Hematopoietic multipotent progenitor cell treated with erythropoietin and hydrocortisone succinate and interleukin-3 and kit ligand, for 4 days (in vitro differentiated cells): Measurements from ENCODE around the gene USP46.

Experiments used
- DNase-seq: peaks from one replicate; pipeline ENCODE4 v3.0.0-alpha.2; 2015

Gene USP46

DNA sequence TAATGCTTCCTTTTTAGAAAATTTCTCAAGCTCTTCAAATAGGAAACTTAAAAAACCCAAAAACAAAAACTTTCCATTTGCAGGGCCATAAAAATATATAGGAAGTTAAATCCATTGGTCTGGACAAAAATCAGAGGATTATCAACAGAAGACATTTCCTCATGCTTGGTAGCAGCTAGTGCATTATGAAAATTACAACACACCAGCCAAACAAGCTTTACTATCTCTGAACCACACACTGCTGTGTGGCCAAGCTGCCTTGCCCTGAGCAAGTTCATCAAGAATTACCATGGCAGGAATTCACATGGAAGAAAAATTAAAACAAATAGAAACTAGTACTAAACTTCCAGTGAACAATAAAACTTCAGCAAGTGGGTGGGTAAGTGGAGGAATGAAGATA is 3.6 kb downstream of the USP46 start:
- DNase-seq, result peak; percentile 74

DNA sequence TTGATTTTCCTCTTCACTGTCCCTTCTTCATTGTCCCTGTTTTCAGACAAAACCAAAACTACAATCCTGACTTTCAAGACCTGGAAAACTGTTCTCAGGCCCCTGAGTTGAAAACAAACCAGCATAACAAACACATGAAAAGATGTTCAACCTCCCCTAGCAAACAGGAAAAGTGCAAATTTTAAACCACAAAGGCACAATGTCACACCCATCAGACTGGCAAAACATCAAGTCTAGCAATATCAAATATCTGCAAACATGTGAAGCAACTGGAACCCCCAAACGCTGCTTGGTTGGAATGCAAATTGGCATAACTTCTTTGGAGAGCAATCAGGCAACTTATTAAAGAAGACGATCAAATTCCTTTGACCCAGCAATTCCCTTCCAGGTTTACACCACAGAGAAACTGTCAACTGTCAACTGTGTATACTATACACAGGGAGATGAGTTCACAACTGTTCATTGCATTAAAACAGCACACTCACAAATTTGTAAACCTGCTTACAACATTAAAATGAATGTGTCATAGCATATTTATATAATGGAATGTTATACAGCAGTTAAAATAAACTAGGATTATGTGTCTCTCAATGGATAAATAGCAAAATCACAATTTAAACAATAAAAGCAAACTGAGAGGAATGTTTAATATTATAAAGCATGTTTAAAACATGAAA is 7.0 kb downstream of the USP46 start:
- DNase-seq, result no peak

DNA sequence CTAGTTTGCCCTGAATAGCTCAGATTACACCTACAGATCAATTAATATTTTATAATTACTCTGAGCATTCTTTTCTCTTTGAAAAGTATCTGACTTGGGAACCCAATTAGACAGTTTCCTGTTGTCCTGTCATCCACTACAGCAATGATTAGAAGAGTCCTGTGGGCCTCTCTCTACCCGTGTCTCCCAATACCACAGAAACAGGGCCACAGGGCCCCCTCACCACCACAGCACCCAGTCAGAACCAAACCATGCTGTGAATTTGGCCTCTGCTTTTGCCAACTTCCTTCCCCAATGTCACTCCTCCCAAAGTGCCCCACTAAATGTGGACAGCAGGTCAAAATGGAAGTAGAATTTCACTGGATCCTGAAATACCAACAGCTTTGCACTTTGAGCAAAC is 10.3 kb downstream of the USP46 start:
- DNase-seq, result no peak

DNA sequence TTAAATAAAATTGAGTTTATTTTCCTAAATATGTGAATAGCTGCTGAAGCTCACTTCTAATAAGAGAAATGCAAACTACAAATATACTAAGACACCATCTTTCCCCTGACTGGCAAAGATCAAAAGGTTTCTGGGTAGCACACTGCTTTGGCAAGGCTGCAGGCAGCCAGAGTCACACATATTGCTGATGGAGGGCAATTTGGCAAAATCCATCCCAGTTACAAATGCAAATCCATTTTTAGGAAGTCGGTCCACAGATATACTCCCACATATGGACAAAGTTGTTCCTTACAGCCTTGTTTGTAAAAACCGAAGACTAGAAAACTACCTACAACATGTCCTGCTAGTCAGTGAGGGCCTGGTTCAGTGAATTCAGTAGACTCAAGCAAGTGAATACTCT is 12.4 kb downstream of the USP46 start:
- DNase-seq, result no peak

DNA sequence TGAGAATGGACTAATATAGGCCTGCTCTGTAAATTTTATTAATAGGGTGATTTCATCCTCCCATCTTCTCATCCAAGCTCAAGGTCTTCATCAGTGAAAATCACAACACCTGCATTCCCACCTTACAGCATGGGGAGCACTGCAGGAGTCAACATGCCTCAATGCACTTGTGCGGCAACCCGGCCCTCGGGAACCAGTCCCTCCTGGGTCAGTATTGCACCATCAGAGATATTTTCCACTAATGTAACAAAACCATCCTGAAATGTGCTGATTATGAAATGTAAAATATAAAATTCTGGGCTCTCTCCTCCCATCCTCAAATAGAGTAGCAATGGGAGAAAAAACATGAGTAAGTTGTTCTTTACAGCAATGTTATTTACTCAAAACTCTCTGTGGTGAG is 13.0 kb downstream of the USP46 start:
- DNase-seq, result no peak

DNA sequence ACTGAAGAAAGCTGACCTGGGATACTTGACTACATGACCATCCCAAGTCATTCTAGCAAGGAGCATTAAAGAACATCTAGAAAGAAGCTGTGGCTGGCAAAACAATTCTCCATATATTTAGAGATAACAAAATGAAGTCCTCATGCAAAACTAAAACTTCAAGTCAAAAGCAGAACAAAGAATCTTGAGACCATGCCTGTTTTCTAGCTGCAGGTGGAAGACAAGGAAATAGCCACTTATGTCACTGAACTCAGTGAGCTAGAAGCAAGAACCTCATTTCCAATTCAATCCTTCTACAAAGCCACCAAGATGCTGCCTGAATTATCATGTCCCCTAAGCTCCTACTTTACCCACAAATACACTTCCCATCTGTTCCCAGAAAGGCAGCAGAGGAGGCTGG is 13.8 kb downstream of the USP46 start:
- DNase-seq, result no peak

DNA sequence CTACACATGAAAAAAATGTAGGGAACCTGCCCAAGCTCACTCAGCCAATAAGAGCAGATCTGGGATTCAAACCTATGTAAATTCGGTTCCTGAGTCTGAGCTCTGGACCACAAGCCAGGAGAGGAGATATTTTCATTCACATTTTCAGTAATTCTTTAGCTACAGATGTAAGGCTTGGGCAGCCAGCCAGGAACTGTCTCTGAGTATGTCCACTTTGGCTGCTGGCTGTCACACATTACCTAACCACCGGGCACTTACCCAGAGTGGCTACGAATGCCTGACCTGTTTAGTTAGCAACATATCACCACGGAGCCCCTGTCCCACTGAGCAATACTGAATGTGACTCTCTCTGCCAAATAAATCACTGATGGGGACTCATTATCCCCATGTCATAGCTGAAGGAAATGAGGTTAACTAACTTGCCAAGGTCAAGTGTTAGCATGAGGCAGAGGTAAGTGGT is 15.3 kb downstream of the USP46 start:
- no peak for DNase-seq

DNA sequence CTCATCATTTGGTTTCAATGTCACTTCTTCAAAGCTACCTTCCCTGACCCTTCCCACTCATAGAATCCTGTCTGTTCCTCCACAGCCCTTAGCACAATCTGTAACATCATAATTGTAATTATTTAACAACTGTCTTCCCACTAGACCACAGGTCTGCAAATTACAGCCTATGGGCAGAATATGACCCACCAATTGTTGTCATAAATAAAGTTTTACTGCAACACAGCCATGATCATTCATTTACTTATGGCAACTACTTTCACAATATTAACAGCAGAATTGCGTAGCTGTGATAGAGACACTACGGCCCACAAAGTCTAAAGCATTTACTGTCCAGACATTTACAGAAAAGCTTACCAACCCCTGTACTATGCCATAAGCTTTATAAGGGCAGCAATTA is 15.9 kb downstream of the USP46 start:
- no peak for DNase-seq

DNA sequence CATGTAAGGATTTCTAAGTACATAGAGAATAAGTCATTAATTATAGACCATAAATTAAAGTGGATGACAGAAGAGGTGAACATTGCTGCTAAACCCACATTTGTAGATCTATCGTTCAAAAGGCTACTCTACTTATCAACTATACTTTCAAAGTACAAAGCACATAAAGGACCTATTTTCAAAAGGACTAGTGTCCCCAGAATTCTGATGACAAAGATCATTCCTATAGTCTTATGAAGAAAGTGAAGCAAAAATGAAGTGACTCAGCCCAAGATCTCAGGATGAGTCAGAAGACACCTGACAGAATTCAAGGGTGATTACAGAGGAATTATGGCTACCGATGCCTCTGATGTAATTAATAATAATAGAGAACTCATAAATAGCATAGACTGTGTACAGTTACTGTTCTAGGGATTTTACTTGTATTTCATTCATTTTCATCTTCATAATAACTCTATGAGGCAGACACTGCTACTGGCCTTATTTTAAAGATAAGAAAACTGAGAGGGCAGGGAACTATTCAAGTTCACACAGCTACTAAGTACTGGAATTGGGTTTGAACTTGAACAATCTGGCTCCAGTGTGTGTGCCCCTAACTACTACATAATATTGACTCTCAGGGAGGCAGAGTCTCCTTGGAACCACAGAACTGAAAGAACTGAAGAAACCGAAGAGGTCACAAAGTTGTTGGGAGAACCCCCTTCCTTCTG is 17.1 kb downstream of the USP46 start:
- no peak for DNase-seq

DNA sequence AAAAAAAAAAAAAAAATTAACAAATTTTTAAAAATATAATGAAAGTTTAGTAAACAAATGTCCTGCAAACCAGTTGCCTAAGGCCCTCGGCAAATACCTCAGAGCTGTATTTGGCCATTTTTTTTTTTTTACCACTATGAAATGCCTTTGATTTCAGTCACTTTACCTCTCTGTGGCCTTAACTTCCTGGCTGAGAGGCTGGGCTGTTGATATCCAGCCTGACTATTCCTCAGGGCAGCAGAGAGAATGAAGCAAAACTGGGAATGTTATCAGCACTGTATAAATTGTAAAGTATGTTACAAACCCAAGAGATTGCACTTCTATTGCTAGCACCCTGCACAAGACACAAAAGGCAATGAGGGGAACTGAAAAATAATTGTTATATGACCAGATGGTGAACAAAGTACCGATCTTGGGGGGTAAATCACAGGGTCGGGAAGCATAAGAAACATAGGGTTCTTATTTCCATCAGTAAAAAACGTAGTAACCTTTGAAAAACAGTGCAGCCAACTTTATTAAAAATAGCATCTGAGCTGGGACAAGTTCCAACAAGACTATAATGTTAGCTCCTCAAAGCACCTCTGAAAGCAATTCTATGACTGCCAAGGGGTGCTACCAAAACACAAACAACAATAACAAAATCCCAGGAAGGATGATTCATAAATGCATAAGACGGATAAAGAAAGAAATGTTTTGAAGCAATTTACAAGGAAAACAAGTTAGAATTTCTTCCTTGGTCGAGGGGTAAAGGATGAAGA is 18.1 kb downstream of the USP46 start:
- no peak for DNase-seq

DNA sequence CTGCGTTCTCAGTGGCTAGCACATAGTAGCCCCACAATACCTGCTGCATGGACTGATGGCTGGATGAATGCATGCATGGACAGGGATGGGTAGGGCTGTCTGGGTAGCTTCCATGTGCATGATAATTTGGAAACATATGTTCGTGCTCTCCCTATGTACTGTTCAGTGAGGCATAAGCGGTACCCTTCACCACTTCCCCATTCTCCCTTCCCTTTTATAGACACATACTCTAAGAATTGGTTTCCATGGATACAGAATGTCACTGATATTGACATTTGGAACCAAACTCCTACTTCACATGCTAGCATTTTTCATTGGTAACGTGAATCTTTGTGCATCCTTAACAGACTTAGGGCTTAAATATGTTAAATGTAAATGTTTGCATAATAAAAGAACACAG is 20.4 kb downstream of the USP46 start:
- DNase-seq, result peak; percentile 73

DNA sequence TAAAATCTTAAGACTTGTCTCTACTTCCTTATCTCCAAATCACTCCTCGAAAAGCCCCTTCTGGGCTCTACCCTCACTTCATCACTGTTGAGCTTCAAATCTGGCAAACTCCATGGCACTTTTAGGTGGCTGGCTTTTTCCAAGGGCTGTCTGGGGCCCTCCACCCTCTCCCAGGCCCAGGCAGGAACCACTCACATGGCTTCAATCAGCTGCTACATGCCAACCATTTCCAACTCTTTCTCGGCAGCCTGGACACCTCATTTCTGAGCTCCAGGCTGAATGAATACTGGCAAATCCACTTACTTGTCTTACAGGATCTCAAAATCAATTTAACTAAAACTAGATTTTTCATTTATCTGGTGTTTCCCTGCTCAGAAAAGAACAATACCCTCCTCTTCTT is 22.0 kb downstream of the USP46 start:
- DNase-seq, result no peak

DNA sequence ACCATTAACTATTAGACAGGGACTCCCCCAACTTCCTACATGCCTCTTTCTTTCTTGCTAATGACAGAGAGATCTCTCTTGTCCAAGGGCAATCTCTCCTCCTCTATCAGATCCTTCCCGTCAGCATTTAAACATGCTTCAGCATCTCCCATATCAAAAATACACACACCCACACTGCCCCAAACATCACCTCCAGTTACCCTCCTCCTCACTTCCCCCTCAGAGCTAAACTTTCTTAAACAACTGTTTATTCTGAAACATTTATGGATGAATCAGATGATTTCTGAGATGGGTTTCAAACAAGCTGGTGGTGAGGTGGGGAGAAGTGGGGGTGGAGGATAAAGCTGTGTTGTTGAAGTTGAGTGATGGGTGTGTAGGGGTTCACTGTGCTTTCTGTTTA is 23.5 kb downstream of the USP46 start:
- DNase-seq, result no peak

DNA sequence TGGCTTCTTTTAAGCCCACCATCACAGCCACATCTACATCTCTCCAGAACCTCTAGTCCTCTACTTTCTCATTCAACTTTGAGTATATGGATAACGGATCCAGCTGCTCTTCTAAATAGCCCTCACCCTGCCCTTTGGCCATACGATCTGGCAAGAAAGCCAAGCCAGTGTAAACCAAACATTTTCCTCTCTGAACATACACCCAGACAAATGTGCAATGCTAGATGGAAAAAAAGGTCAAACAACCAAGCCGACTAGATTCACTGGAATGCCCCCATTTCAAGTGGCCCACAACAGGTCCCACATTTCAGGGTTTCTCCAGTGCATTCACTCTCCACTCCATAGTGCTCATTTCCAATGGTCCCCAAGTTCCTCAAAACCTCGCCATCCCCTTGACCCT is 24.0 kb downstream of the USP46 start:
- no peak for DNase-seq

DNA sequence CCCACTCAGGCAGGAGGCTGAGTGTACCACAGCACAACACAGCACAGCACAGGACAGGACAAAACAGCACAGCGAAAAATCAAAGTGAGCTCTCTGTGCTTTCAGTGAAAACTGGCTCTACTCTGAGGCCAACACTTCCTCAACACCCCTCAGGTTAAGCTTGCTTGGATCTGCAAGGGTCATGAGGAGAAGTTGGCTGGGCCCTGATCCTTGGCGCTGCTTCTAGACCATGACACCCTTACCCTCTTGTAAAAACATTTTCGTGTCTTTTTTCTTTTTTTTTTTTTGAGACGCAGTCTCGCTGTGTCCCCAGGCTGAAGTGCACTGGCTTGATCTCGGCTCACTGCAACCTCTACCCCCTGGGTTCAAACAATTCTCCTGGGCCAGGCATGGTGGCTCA is 25.3 kb downstream of the USP46 start:
- DNase-seq, result no peak

DNA sequence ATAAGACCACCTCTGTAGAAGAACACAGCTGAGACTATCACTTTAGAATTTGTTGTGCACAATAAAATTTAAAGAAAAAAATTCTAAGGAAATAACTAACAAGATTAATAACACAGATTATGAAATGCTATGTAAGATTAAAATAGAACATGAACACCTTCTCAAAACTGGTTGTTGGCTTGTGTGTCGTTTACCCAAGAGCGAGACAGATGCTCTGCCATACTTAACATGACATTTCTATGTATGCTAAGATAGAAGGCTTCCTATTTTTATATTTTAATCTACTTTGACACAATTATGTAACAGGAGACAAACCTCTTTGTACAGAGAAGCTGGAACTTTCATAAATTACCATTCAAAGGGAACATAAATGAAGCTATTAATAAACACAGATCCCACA is 30.1 kb downstream of the USP46 start:
- DNase-seq, result no peak

DNA sequence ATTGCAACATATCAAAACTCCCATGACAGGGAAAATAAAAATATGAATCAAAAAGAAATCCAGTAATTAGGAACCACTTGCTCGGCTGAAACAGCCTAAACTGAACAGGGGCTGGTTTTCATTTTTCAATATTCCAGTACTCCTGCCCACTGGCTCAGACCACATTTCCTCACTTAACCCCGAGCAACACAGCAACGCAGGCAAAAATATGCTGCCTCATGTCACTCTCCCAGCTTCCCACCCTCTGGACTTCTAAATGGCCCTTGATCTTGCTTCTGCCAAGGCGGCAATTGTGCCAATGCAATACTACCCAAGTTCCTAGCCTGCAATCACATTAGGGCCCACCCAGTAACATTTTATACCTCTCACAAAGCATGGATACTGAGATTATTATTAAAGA is 30.6 kb downstream of the USP46 start:
- DNase-seq, result no peak

DNA sequence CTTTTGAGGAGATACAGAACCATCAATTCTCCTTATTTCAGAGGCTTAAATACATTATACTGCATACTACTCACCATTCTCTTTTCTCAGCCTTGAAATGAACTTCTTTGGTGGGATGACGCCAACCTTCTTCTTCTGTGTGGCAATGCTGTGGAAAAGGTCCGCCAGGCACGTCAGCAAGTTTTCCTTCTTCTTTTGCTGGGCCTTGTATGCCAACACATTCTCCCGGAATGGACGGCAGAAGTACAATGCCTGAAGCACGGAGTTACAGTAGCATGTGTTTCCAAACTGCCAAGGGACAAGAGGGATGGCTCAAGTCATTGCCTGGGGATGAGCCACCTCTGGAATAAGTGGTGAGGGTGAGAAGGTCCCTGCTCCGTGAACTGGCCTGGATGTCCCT is 31.2 kb downstream of the USP46 start:
- DNase-seq, result no peak

DNA sequence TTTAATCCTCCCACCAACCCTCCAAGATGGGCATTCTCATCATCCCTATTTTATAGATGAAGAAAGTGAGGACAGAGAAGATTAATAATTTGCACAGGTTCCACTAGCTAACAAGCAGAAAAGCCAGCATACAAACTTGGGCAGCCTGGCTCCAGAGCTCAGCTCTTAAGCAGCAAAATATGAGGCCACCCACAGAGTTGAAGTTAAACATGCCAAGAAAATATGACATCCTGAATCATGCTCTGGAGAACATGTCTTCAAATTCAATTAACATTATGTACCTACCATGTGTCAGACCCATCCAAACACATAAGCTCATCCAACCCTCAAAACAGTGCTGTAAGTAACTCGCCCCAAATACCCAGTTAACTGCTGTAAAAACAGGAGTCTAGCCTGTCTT is 33.9 kb downstream of the USP46 start:
- no peak for DNase-seq

DNA sequence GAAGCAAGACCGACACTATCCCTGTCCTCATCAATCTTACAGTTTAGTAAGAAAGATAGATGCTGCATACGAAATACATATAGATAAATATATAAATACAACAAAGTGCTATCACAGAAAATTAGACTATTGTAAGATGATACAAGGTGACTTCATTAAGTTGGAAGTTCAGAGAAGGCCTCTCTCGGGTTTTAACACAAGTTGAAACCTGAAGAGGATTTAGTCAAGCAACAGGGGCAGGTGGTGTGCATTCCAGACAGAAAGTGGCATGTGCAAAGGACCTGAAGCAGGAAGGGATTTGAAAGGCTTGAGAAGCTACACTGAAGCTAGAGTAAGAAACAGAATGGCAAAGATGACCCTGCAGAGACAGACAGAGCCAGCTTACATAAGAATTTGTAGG is 36.5 kb downstream of the USP46 start:
- no peak for DNase-seq

DNA sequence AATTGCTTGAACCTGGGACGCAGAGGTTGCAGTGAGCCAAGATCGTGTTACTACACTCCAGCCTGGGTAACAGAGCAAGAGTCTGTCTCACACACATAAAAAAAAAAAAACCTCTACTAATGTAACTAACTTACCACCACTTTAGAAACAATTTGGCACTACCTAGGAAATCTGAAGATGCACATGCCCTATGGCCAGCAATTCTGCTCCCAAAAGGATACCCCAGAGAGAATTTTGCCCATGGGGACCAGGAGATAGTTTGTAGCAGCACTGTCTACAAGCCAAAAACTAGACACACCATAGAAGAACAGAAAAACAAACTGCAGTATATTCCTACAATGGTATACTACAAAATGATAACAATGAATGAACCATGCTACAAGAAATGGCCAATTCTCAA is 37.5 kb downstream of the USP46 start:
- DNase-seq, result no peak

DNA sequence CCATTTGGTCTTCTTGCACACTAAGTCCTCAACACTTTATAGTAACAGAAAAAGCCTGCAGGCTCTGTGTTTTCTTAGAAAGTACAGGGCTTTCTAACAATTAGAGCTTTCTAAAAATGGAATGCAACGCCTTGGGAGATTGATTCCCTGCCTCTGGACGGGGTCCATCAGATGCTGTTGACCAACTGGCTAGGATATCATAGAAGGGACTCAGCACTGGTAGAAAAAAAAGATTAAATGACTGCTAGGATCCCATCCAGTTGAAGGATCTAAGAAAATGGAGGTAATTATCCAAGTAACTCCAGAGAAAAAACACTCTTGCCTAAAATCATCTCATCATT is 39.5 kb downstream of the USP46 start:
- DNase-seq, result no peak

DNA sequence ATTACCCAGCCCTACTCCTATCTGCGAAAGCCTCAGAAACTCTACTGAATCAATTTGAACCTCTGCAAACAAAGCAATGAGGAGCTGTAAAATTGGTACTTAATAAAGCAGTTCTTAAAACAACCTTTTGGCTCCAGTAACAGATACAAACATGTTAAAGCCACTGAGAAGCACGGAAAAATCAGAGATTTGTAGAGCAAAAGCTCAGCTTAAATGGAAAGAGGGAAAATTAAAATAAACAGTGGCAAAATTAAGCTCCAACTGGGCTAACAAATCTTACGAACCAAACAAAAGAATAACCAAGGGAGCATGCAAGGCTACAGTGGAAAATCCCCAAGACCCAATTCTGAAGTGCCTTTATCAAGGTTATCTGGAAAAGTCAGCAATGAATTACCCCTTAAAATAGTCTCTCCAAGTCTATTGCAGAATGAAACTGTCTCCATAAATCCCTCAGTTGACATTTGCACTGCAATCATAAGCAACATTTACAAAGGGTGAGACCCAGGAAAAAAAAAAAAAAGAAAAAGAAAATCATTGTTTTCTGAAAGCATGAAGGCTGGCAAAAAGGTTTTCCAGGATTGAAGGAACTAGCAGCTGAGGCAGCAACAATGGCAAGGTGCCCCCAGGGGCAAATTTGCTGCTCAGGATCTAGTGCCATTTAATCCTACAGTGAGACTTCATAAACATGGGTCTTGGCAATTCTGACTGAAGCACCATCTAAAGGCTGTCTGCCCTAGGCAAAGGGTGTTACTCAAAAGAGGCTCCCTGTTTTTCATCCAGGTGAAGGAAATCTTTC is 40.1 kb downstream of the USP46 start:
- no peak for DNase-seq
